A673 (cell line): ENCODE results near the gene ACYP2.
A peak's percentile ranks its signal among the peaks of the same experiment; 100 is the strongest.

Experiments used
- CTCF ChIP-seq: fragments of 300-800, 200-600 bp; sonication (generic); conservative IDR thresholded peaks from 2 replicates; pipeline ENCODE4 v1.5.1; 2017; ENCODE audit warnings: low read depth, mild to moderate bottlenecking, antibody characterized with exemption, low read length, moderate library complexity, mixed read lengths
- EZH2 ChIP-seq: fragments of 200-600 bp; sonication (generic); IDR thresholded peaks from 2 replicates; pipeline ENCODE4 v1.6.1; 2017; ENCODE audit warnings: borderline replicate concordance, low read depth, mild to moderate bottlenecking, mixed read lengths, antibody characterized with exemption, low read length; ENCODE audit not compliant: poor library complexity, severe bottlenecking

- peak; percentile 40; the same call in 1 of the 2 replicates for TF ChIP-seq CTCF
- TF ChIP-seq EZH2 = no peak
Measured at GRCh38 chr2:54341656-54342055, 226.2 kb downstream of the ACYP2 start.
